ENCODE results near the gene ECSCR.
"Not testable (repeated sequence)": the region's sequence is repeated elsewhere in the genome, so short reads cannot be mapped to it uniquely, and the experiment has no call there.

The ECSCR gene, protein sequence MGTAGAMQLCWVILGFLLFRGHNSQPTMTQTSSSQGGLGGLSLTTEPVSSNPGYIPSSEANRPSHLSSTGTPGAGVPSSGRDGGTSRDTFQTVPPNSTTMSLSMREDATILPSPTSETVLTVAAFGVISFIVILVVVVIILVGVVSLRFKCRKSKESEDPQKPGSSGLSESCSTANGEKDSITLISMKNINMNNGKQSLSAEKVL

DNA sequence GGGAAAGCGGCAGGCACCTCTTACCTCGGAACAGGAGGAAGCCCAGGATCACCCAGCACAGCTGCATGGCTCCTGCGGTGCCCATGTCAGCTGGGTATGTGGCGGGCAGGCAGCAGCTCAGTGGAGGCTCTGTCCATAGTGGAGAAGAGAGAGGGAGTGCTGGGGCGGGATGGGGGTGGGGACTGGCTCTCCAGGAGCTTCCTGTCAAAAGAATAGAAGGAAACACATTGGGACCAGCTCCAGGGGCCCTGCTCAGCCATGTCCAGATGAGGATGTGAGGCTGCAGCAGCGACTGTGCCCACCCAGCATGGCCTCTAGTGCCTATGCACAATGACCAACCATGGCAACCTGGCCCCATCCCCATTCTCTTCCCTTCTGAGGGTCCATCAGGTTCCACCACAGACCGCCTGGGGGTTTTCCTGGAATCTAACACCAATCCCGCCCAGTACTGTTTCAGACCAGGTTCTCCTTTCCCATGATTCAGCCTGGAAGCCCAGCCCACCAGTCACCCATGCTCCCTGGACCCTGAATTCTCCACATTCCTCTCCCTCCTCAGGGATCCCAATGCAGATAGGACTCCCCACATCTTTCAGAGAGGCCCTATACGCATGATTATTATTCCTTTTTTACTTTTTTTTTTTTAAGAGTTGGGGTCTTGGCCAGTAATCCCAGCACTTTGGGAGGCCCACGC, at the start of gene ECSCR:
ECSCR (minus strand) TSS at position 158 of the 691 bp plus-strand sequence; CDS start at position 85, 73 bp downstream.
- DNase-seq (ENCODE audit: low read depth, low spot score) = no peak

DNA sequence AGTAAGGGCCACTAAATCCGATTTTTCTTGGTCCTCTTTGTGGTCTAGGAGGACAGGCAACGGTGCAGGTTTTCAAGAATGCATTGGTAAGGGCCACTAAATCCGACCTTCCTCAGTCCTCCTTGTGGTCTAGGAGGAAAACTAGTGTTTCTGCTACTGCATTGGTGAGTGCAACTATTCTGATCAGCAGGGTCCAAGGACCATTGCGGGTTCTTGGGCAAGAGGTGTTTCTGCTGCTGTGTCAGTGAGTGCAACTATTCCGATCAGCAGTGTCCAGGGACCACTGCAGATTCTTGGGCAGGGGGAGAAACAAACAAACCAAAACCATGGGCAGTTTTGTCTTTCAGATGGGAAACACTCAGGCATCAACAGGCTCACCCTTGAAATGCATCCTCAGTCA, 42.2 kb upstream of the ECSCR start:
- DNase-seq (ENCODE audit: low read depth, low spot score) = not testable (repeated sequence)

DNA sequence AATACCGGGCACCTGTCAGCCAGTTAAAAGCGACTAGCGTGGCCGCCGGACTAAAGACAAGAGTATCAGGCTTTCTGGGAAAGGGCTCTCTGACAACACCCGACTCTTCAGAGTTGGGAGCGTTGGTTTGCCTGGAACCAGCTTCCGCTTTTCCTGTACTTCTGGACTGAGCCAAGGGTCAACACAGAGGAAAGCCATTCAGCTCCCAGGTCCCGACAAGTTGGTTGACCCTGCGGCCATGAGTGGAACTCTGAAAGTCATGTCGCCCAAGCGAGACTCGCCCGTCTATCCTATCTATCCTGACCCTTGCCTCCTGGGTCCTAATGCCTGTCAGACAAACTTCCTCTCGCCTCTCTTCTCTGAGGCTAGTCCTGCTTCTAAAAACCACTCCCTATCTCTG, 41.3 kb upstream of the ECSCR start:
- DNase-seq (ENCODE audit: low read depth, low spot score) = not testable (repeated sequence)

DNA sequence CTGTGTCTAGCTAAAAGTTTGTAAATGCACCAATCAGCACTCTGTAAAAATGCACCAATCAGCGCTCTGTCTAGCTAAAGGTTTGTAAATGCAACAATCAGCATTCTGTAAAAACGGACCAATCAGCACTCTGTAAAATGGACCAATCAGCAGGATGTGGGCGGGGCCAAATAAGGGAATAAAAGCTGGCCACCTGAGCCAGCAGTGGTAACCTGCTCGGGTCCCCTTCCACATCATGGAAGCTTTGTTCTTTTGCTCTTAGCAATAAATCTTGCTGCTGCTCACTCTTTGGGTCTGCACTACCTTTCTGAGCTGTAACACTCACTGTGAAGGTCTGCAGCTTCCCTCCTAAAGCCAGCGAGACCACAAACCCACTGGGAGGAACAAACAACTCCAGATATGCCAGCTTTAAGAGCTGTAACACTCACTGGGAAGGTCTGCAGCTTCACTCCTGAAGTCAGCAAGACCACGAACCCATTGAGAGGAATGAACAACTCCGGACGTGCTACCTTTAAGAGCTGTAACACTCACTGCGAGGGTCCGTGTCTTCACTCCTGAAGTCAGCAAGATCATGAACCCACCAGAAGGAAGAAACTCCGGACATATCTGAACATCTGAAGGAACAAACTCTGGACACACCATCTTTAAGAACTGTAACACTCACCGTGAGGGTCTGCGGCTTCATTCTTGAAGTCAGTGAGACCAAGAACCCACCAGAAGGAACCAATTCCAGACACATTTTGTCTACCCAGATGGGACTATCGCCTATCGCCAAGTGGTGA, 40.7 kb upstream of the ECSCR start:
- not testable (repeated sequence) for DNase-seq (ENCODE audit: low read depth, low spot score)

DNA sequence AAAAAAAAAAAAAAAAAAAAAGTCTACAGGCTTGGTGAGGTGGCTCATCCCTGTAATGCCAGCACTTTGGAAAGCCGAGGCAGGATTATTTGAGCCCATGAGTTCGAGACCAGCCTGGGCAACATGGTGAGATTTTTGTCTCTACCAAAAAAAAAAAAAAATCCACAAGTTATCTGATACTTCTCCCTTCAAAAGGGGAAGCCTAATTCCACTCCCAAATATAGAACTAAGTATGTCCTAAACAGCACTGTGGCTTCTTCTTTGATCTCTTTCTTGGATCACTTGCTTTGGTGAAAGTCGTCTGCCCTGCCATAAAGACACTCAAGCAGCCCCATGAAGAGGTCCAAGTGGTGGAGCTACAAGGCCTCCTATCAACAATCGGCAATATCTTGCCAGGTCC, 38.8 kb upstream of the ECSCR start:
- DNase-seq (ENCODE audit: low read depth, low spot score) = no peak

DNA sequence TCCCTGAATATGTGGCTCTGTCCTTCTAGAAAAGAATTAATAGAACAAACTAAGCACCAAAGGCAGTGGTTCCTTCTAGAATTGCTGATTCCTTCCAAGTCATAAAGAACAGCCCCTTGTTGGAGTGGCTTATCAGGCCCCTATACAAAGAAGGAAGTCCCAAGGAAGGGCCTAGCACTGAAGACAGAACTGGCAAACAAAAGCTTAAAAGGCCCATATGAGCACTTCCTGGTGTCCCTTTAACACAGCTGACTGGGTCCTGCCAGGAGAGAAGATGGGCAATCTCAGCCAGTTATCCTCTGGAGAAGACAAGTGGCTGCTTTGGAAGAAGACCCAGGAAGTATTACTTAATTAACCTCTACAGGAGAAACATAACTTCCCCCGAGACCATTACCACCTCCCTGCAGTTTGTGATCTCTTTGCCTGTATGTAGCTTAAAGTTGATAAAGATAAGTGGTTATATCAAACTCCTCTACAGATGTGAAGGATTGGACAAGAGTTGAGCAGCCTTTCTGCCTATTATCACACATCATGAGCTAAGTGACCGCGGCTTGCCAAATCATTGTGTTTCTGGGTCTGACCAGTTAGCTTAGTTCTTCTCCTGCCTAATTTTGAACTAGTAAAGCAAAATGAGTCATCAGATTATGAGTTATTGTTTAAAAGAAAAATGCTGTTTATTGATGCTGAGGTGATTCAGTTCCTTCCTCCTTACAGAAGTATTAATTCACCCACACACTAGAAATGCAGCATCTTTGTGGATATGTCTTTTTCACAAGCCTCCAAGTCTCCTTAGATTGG, 33.3 kb upstream of the ECSCR start:
- no peak for DNase-seq (ENCODE audit: low read depth, low spot score)

DNA sequence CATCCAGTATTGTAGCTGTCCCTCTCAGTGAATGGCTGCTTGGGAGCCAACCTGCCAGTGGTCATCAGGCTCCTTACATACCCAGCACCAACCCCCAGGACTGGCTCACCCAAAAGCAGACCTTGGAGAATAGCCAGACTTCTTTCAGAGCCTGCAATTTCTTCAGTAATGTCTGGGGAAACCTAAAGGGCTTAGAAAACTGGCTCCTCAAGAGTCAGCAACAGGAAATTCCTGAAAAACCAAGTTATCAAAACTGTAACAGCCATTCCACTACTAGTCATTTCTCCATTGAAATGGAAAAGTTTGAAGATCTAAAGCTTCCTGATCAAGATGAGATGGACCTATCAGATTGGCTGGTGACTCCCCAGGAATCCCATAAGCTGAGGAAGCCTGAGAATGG, 32.3 kb upstream of the ECSCR start:
- DNase-seq (ENCODE audit: low read depth, low spot score) = no peak

DNA sequence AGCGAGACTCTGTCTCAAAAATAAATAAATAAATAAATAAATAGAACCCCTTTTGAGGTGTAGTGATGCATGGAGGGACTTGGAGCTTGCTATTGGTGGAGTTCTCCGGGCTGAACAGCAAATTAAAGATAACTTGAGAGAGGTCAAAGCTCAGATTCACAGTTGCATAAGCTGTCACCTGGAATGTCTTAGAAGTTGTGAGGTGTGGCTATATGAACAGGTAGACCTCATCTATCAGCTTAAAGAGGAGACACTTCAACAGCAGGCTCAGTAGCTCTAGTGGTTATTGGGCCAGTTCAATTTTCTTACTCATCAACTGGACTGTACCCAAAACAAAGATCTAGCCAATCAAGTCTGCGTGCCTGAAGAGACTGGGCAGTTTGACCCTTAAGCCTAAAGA, 31.7 kb upstream of the ECSCR start:
- no peak for DNase-seq (ENCODE audit: low read depth, low spot score)

DNA sequence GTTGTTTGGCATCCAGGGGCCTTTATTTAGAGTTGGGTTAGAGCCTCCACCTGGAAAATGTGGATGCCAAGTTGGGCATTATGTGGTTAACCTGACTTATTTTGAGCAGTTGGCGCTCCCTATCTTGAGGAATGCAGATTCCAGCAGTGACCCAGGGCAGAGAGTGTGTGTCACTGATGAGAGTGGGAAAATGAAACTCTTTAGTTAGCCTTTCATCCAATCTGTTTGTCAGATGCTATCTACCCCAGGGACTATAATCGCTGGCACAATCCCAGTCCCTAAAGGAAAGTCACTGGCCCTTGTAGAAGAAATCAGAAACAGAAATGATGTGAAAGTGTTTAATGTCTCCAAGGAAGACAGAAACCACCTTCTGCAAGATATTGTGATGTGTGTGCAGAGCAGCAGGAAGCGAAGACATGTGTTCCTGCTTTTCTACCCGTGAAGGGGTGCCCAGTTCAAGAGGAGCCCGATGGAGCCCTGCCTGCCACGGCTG, 30.2 kb upstream of the ECSCR start:
- no peak for DNase-seq (ENCODE audit: low read depth, low spot score)

DNA sequence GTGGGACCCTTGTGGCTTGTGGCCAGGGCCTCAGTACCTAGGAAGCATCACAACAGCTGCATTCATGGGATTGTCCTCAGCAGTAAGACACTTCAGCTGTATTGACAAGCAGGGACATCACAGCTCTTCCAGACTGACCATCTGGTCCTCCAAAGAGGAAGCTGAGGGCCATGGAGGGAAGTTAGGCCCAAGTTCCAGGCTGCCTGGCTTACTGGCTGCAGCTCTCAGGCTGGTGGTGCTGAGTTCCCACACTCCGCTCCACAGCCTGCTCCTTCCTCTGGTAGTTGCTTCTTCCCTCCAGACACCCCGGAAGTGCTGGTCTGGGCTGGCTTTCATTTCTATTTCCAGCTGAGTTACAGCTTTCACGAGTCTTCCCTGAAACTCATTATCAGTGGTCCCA, 25.7 kb upstream of the ECSCR start:
- DNase-seq (ENCODE audit: low read depth, low spot score) = no peak

DNA sequence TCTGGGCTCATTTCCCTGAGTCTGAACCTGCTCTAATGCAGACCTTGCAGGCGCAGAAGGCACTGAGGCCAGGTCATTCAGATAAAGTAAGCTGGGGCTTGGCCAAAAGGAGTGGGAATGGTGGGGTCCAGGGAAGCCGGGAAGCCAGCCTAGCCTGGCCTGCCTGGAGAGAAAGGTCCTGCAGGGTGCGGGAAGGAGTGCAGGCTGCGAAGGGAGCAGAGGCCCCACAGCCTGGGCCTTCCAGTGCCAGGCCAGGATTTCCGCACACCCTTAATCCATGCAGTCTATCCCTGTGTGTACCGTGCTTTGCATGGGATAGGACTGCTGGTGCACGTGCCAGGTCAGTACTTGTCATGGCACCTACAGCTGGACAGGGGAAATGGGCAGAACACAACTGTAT, 23.7 kb upstream of the ECSCR start:
- no peak for DNase-seq (ENCODE audit: low read depth, low spot score)

DNA sequence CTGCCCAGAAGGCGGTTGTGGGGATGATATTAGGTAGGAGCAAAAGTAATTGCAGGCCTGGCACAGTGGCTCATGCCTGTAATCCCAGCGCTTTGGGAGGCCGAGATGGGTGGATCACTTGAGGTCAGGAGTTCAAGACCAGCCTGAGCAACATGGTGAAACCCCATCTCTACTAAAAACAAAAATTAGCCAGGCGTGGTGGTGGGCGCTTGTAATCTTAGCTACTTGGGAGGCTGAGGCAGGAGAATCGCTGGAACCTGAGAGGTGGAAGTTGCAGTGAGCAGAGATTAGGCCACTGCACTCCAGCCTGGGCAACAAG, 20.3 kb upstream of the ECSCR start:
- not testable (repeated sequence) for DNase-seq (ENCODE audit: low read depth, low spot score)

DNA sequence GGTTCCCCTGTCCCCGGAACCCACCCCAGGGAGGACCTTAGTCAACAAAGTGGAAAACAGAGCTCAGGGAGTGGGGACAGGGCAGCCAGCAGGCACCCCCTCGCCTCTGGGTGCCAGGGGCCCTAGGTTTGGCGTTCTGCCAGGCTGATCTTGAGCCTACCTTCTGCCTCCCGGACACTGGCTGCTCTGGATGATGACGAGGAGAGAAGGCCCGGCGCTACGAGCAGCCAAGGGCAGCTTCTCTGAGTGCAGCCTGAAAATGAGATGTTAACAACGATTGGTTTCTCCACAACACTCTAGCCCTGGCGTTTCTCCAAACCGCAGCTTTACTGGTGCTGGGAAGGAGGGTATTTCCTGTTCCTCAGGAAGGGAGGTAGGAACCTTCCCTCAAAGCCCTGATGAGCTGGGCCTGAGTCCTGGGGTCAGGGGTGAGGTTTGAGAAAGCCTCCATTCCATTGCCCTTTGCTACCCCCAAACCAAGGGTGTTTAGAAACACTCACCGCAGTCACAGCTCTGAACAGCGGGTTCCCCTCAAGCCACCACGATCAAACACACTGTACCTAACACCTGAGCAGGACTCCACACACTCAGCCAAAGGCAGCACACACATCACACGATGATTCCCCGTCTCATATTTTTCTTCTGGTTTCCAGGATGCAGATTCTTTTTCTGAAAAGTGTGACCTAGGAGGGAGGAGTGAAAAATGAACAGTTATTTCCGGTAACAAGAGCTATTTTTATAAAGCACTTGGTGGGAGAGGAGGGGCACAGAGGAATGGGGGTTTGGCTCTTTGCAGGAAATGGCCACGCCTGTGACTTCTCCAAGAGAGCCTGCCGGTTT, 19.7 kb upstream of the ECSCR start, which contains the start of gene STING1:
STING1 (minus strand) TSS at position 709 of the 840 bp plus-strand sequence. CDS start 1,054 bp downstream, outside the sequence.
- no peak for DNase-seq (ENCODE audit: low read depth, low spot score)

DNA sequence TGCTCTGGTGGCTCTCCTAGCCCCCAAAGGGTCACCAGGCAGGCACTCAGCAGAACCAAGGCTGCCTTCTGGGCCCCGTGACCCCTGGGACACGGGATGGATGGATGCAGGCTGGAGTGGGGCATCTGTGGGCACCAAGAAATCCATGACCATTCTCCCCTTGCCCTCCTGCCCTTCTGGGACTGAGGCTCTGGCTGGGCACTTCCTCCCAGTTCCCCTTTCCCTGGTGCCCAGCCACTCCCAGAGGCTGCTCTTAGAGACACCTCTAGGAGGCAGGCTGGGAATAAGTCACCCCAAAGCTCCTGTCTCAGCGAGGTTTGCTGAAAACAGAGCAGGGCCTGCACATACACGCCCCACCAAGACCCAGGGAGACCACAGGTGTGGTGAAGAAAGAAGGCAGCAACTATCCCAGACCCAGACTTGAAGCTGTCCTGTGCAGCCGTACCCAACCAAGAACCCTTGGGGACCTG, 19.1 kb upstream of the ECSCR start:
- DNase-seq (ENCODE audit: low read depth, low spot score) = no peak

DNA sequence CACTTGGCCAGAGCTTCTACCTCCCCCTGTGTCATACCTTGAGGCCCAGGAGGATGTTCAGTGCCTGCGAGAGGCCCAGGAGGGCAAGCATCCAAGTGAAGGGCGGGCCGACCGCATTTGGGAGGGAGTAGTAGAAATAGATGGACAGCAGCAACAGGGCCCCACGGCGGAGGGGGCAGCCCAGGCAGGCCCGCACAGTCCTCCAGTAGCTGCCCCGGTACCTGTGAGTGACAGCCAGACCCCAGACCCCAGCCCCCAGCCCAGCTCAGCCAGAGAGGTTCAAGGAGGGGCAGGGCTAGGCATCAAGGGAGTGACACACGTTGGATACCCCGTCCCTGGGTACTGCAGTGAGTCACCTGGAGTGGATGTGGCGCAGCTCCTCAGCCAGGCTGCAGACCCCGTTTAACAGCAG, 18.6 kb upstream of the ECSCR start:
- no peak for DNase-seq (ENCODE audit: low read depth, low spot score)

DNA sequence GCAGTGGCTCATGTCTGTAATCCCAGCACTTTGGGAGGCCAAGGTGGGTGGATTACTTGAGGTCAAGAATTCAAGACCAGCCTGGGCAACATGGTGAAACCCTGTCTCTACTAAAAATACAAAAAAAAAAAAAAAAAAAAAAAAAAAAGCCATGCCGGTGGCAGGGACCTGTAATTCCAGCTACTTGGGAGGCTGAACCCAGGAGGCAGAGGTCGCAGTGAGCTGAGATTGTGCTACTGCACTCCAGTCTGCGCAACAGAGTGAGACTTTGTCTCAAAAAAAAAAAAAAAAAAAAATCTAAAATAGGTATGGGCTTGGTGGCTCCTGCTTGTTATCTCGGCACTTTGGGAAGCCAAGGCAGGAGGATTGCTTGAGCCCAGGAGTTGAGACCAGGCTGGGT, 17.2 kb upstream of the ECSCR start:
- not testable (repeated sequence) for DNase-seq (ENCODE audit: low read depth, low spot score)

DNA sequence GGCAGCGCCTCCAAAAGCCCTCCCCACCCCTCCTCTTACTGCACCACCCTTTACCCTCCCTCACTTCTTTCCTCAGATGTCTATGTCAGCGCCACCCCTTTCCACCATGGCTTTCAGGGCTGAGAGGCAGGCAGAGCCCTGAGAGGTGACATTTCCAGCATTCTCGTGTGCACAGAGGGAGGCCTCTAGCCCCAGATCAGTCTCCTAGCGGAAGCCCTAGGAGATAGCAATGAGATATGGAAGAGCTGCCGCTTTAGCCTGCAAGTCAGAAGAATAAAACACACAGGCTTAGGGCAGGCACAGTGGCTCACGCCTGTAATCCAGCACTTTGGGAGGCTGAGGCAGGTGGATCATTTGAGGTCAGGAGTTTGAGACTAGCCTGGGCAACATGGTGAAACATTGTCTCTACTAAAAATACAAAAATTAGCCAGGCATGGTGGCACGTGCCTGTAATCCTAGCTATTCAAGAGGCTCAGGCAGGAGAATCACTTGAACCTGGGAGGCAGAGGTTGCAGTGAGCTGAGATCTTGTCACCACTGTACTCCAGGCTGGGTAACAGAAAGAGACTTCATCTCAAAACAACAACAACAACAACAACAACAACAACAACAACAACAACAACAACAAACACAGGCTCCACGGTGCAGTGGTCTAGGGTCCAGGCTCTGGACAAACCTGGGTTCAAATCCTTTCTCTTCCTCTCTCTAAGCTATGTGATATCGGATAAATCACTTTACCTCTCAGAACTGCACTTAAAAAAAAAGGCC, 16.3 kb upstream of the ECSCR start:
- not testable (repeated sequence) for DNase-seq (ENCODE audit: low read depth, low spot score)

DNA sequence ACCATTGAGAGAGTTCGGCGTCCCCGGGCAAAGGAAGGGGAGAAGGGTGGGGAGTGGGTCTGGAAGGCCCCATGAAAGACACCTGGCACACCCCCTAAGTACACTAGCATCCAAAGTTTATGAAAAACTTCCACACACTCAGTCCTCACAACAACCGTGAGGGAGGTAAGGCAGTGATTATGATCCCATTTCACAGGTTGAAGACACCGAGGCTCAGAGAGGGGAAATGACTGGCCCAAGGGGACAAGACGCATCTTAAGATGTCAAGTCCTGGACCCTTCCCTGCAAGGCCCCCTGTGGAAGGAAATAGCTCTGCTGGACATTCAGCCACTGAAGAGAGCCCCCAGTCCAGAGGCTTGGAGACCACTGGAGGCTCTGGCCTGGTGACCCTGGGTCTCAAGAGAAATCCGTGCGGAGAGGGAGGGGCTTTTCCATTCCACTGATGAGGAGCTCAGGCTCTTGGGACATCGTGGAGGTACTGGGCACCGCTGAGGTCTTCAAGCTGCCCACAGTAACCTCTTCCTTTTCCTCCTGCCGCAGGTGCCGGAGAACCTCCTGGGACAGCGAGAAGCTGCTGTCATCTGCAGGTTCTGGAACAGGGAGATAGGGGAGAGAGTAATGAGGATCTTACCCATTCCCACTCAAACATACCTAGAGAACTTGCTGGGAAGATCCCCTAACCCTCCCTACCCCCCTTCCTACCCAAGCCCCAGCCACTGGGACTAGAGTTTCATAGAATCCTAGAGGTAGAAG, 13.5 kb upstream of the ECSCR start:
- no peak for DNase-seq (ENCODE audit: low read depth, low spot score)
